Measurements from ENCODE around the gene SHB.

DNA sequence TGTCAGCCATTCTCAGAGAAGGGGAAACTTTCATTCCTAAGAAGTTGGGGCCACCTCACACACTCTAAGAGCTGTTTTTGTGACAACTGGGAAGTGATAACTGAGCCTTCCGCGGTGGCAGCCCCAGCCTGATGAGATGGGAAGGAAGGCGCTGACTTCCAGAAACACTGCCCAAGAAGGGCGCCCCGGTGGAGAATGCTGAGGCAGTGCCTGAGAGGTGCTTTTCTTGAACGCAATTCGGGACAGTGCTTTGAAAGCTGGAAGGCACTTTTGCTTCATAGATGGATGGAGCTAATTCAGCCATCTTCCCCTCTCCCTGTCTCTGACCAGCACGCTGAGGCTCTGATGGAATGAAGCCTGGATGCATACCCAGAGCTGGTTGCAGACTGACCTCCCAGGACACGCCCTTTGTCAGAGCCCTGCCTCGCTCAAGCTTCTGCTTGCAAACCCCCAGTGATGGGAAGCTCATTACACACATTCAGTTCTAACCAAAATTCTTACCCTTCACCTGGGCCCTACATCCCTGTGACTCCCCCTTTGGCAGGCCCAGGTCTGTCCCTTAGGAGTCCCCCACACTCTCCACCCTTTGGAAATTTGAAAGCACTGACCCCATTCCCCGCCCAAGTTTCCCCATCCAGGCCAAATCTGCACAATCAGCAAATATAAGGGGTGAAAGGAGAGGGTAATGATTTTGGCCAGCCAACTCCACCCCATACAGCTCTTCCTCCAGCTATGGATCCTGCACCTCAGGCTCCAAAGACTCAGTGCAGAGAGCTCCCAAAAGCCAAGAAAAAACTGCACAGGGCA is 98.5 kb downstream of the SHB start:
- TF ChIP-seq, protein P1, sequence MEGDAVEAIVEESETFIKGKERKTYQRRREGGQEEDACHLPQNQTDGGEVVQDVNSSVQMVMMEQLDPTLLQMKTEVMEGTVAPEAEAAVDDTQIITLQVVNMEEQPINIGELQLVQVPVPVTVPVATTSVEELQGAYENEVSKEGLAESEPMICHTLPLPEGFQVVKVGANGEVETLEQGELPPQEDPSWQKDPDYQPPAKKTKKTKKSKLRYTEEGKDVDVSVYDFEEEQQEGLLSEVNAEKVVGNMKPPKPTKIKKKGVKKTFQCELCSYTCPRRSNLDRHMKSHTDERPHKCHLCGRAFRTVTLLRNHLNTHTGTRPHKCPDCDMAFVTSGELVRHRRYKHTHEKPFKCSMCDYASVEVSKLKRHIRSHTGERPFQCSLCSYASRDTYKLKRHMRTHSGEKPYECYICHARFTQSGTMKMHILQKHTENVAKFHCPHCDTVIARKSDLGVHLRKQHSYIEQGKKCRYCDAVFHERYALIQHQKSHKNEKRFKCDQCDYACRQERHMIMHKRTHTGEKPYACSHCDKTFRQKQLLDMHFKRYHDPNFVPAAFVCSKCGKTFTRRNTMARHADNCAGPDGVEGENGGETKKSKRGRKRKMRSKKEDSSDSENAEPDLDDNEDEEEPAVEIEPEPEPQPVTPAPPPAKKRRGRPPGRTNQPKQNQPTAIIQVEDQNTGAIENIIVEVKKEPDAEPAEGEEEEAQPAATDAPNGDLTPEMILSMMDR (IDR thresholded peaks at IDR 0.05) = no peak
- no peak for TF ChIP-seq EZH2phosphoT487 (IDR thresholded peaks at IDR 0.05)
